OCI-LY3 (cell line): ENCODE results near the gene EXTL1.

Source experiments
- H2AFZ ChIP-seq: fragments of 200-600, 300-600 bp; shearing (Covaris generic); 2 replicates; pipeline ENCODE4 v1.6.0; 2014; ENCODE audit warnings: antibody characterized with exemption, low read depth, low read length
- H3K27ac ChIP-seq: fragments of 200-600, 300-600 bp; sonication (generic); 2 replicates; pipeline ENCODE4 v1.5.1; 2014; ENCODE audit warnings: mild to moderate bottlenecking, low read length, moderate library complexity, mixed read lengths
- H3K27me3 ChIP-seq: fragments of 200-600, 300-600 bp; sonication (generic); 2 replicates; pipeline ENCODE4 v1.6.1; 2014; ENCODE audit warnings: low read depth, low read length, mixed read lengths
- H3K36me3 ChIP-seq: fragments of 200-600, 300-600 bp; sonication (generic); replicated peaks from 2 replicates; pipeline ENCODE3; 2014; ENCODE audit warnings: low read depth, low read length, mixed read lengths
- H3K4me1 ChIP-seq: fragments of 300-600, 200-600 bp; sonication (generic); 2 replicates; pipeline ENCODE4 v1.6.1; 2014; ENCODE audit warnings: low read length, mixed read lengths
- H3K4me2 ChIP-seq: fragments of 200-600, 300-600 bp; sonication (generic); 2 replicates; pipeline ENCODE4 v1.6.1; 2014; ENCODE audit warnings: low read length, mixed read lengths
- H3K4me3 ChIP-seq: fragments of 300-600, 200-600 bp; sonication (generic); 2 replicates; pipeline ENCODE4 v1.5.1; 2014; ENCODE audit warnings: antibody characterized with exemption, mild to moderate bottlenecking, low read length, moderate library complexity
- H3K79me2 ChIP-seq: fragments of 300-600, 200-600 bp; shearing (Covaris generic); 2 replicates; pipeline ENCODE4 v1.6.1; 2014; ENCODE audit warnings: mild to moderate bottlenecking, low read length, mixed read lengths
- H3K9ac ChIP-seq: fragments of 300-600, 200-600 bp; shearing (Covaris generic); 2 replicates; pipeline ENCODE4 v1.6.0; 2014; ENCODE audit warnings: mild to moderate bottlenecking, low read length, moderate library complexity
- H3K9me3 ChIP-seq: fragments of 200-600, 300-600 bp; shearing (Covaris generic); 2 replicates; pipeline ENCODE4 v1.6.1; 2014; ENCODE audit warnings: low read length, mixed read lengths; ENCODE audit not compliant: insufficient read depth
- H4K20me1 ChIP-seq: fragments of 200-600, 300-600 bp; sonication (generic); 2 replicates; pipeline ENCODE4 v1.6.1; 2016; ENCODE audit warnings: low read length, mixed read lengths; ENCODE audit not compliant: insufficient read depth
- CTCF ChIP-seq: fragments of 200-600, 300-600 bp; sonication (generic); IDR thresholded peaks from 2 replicates; pipeline ENCODE4 v1.5.1; 2014; ENCODE audit warnings: antibody characterized with exemption, low read length, low read depth
- EZH2phosphoT487 ChIP-seq: fragments of 200-600 bp; shearing (Covaris generic); IDR thresholded peaks from 2 replicates; pipeline ENCODE4 v1.6.1; 2018; ENCODE audit warnings: antibody characterized with exemption, mixed run types, low read depth

EXTL1 gene

GRCh38 chr1:25999041-25999800 is 22.4 kb upstream of the EXTL1 start:
- Histone ChIP-seq H3K27ac (no peak overlapping the region), H3K9ac (no peak overlapping the region), H3K79me2 (0 out of 2 replicates have a peak, but pooled peaks cover 3% of the 10 kb centered on the region), H3K4me3 (no peak overlapping the region), H3K4me2 (peak overlapping the region; percentile 91; the same call in 1 of the 2 replicates), H2AFZ (peak overlapping the region; percentile 98), H3K4me1 (peaks cover 12% of the 10 kb centered on the region), H4K20me1 (no peaks in the 10 kb centered on the region), H3K9me3 (no peaks in the 10 kb centered on the region), H3K27me3 (no peaks in the 10 kb centered on the region), H3K36me3 (no peaks in the 10 kb centered on the region)
- no peak for TF ChIP-seq CTCF
- no peak for TF ChIP-seq EZH2phosphoT487

- H4K20me1 ChIP-seq = no peaks in the 10 kb centered on the region
- no peak overlapping the region for H2AFZ ChIP-seq
- no peaks in the 10 kb centered on the region for H3K9me3 ChIP-seq
- peaks cover 5% of the 10 kb centered on the region for H3K4me1 ChIP-seq
- no peak overlapping the region for H3K4me3 ChIP-seq
- no peak overlapping the region for H3K4me2 ChIP-seq
- H3K79me2 ChIP-seq = no peaks in the 10 kb centered on the region
- no peak overlapping the region for H3K9ac ChIP-seq
- no peaks in the 10 kb centered on the region for H3K36me3 ChIP-seq
- TF ChIP-seq EZH2phosphoT487 (no peak), CTCF (no peak)
- H3K27me3 ChIP-seq = no peaks in the 10 kb centered on the region
- no peak overlapping the region for H3K27ac ChIP-seq
Observed at GRCh38 chr1:26003262-26003661, 18.3 kb upstream of the EXTL1 start.

- Histone ChIP-seq H3K79me2 (no peaks in the 10 kb centered on the region), H3K27ac (no peak overlapping the region), H3K4me3 (no peak overlapping the region), H3K4me2 (no peak overlapping the region), H2AFZ (no peak overlapping the region), H3K9me3 (no peaks in the 10 kb centered on the region), H3K4me1 (peaks cover under 1% of the 10 kb centered on the region), H4K20me1 (no peaks in the 10 kb centered on the region), H3K9ac (no peak overlapping the region), H3K27me3 (no peaks in the 10 kb centered on the region), H3K36me3 (no peaks in the 10 kb centered on the region)
- TF ChIP-seq EZH2phosphoT487 (no peak), CTCF (no peak)
Observed at GRCh38 chr1:26003756-26004155, 17.8 kb upstream of the EXTL1 start.

- H3K79me2 ChIP-seq = no peaks in the 10 kb centered on the region
- H3K36me3 ChIP-seq = no peaks in the 10 kb centered on the region
- no peaks in the 10 kb centered on the region for H3K27me3 ChIP-seq
- H3K4me1 ChIP-seq = no peaks in the 10 kb centered on the region
- no peak overlapping the region for H3K27ac ChIP-seq
- no peak overlapping the region for H3K4me2 ChIP-seq
- H2AFZ ChIP-seq = no peak overlapping the region
- TF ChIP-seq CTCF (no peak), EZH2phosphoT487 (no peak)
- H4K20me1 ChIP-seq = no peaks in the 10 kb centered on the region
- H3K9me3 ChIP-seq = no peaks in the 10 kb centered on the region
- no peak overlapping the region for H3K9ac ChIP-seq
- no peak overlapping the region for H3K4me3 ChIP-seq
Observed at GRCh38 chr1:26005434-26006105, 16.0 kb upstream of the EXTL1 start.
